MM.1S (cell line): ENCODE results near the gene FAM50A.

Experiments
- DNase-seq: peaks from one replicate; pipeline ENCODE4 v3.0.0-alpha.2; 2015
- H2AFZ ChIP-seq: fragments of 300-600 bp; sonication (generic); 2 replicates; pipeline ENCODE4 v1.6.0; 2016; ENCODE audit warnings: antibody characterized with exemption, low read length
- H3F3A ChIP-seq: fragments of 300-600 bp; sonication (generic); 2 replicates; pipeline ENCODE4 v1.6.1; 2016; ENCODE audit warnings: mild to moderate bottlenecking, antibody characterized with exemption, low read length, moderate library complexity, mixed read lengths; ENCODE audit not compliant: insufficient read depth
- H3K27ac ChIP-seq: fragments of 300-600 bp; sonication (generic); 2 replicates; pipeline ENCODE4 v1.5.1; 2016; ENCODE audit warnings: mild to moderate bottlenecking, low read length
- H3K27me3 ChIP-seq: fragments of 300-600 bp; sonication (generic); replicated peaks from 2 replicates; pipeline ENCODE4 v1.6.0; 2016; ENCODE audit warnings: low read length; ENCODE audit not compliant: insufficient read depth
- H3K36me3 ChIP-seq: fragments of 300-600 bp; sonication (generic); replicated peaks from 2 replicates; pipeline ENCODE4 v1.6.1; 2016; ENCODE audit warnings: mild to moderate bottlenecking, low read length, mixed read lengths; ENCODE audit not compliant: insufficient read depth
- H3K4me1 ChIP-seq: fragments of 300-600 bp; sonication (generic); 2 replicates; pipeline ENCODE4 v1.6.1; 2016; ENCODE audit warnings: low read length, mixed read lengths
- H3K4me2 ChIP-seq: fragments of 300-600 bp; sonication (generic); 2 replicates; pipeline ENCODE4 v1.6.0; 2016; ENCODE audit warnings: low read depth, low read length
- H3K4me3 ChIP-seq: fragments of 300-600 bp; sonication (generic); 2 replicates; pipeline ENCODE4 v1.5.1; 2016; ENCODE audit warnings: low read length, mixed read lengths
- H3K79me2 ChIP-seq: fragments of 300-600 bp; sonication (generic); 2 replicates; pipeline ENCODE4 v1.6.1; 2016; ENCODE audit warnings: mixed run types, low read length, mixed read lengths
- H3K9ac ChIP-seq: fragments of 300-600 bp; sonication (generic); 2 replicates; pipeline ENCODE4 v1.6.1; 2016; ENCODE audit warnings: low read length, mixed read lengths
- H3K9me2 ChIP-seq: fragments of 300-600 bp; sonication (generic); replicated peaks from 2 replicates; pipeline ENCODE4 v1.6.1; 2016; ENCODE audit warnings: mild to moderate bottlenecking, low read length, mixed read lengths; ENCODE audit not compliant: insufficient read depth
- H3K9me3 ChIP-seq: fragments of 300-600 bp; sonication (generic); replicated peaks from 2 replicates; pipeline ENCODE4 v1.6.1; 2016; ENCODE audit warnings: mild to moderate bottlenecking, low read length, mixed read lengths; ENCODE audit not compliant: insufficient read depth
- H4K20me1 ChIP-seq: fragments of 300-600 bp; sonication (generic); 2 replicates; pipeline ENCODE4 v1.6.1; 2016; ENCODE audit warnings: mild to moderate bottlenecking, low read length, moderate library complexity, mixed read lengths; ENCODE audit not compliant: insufficient read depth
- EZH2 ChIP-seq: fragments of 300-600 bp; sonication (generic); optimal IDR thresholded peaks from 2 replicates; pipeline ENCODE3; 2017; ENCODE audit warnings: low read depth, mild to moderate bottlenecking, antibody characterized with exemption, low read length, mixed read lengths
- EZH2phosphoT487 ChIP-seq: fragments of 300-600 bp; sonication (generic); IDR thresholded peaks from 2 replicates; pipeline ENCODE4 v1.6.1; 2018; ENCODE audit warnings: antibody characterized with exemption, low read length
- TF ChIP-seq, protein P1 (sequence below): fragments of 300-600 bp; sonication (generic); IDR thresholded peaks from 2 replicates; pipeline ENCODE4 v1.5.1; 2016; ENCODE audit warnings: antibody characterized with exemption, low read length, mixed read lengths

The FAM50A gene

DNA sequence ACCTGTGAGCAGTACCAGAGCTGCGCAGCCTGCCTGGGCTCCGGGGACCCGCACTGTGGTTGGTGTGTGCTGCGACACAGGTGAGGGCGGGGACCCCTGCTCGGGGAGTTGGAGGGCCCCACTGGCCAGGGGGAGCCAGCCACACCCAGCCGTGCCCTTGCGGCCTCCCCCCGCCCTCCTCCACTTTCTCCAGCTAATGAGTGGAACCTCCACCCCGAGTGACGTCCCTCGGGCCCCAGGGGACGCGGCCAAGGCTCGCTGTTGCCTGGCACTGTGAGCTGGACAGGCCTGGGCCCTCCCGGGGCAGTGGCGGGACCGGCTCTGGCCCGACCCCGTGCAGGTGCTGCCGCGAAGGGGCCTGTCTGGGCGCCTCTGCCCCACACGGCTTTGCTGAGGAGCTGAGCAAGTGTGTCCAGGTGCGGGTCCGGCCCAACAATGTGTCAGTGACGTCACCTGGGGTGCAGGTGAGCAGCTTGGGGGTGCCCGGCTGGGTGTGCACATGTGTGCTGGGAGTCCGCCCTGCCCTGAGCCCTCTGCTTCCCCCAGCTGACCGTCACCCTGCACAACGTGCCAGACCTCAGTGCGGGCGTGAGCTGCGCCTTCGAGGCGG, 19.8 kb downstream of the FAM50A start:
- H3K27me3 ChIP-seq = no peaks in the 10 kb centered on the region
- H3K79me2 ChIP-seq = peaks cover 4% of the 10 kb centered on the region; the same call in 1 of the 2 replicates
- H4K20me1 ChIP-seq = no peaks in the 10 kb centered on the region
- no peak overlapping the region for H2AFZ ChIP-seq
- H3K4me2 ChIP-seq = no peak overlapping the region
- DNase-seq = no peak
- TF ChIP-seq, protein P1, sequence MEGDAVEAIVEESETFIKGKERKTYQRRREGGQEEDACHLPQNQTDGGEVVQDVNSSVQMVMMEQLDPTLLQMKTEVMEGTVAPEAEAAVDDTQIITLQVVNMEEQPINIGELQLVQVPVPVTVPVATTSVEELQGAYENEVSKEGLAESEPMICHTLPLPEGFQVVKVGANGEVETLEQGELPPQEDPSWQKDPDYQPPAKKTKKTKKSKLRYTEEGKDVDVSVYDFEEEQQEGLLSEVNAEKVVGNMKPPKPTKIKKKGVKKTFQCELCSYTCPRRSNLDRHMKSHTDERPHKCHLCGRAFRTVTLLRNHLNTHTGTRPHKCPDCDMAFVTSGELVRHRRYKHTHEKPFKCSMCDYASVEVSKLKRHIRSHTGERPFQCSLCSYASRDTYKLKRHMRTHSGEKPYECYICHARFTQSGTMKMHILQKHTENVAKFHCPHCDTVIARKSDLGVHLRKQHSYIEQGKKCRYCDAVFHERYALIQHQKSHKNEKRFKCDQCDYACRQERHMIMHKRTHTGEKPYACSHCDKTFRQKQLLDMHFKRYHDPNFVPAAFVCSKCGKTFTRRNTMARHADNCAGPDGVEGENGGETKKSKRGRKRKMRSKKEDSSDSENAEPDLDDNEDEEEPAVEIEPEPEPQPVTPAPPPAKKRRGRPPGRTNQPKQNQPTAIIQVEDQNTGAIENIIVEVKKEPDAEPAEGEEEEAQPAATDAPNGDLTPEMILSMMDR = no peak
- TF ChIP-seq EZH2phosphoT487 = no peak
- no peak for TF ChIP-seq EZH2
- H3K9me2 ChIP-seq = no peaks in the 10 kb centered on the region
- no peak overlapping the region for H3K9ac ChIP-seq
- H3K9me3 ChIP-seq = no peaks in the 10 kb centered on the region
- no peak overlapping the region for H3K4me3 ChIP-seq
- no peaks in the 10 kb centered on the region for H3K4me1 ChIP-seq
- H3F3A ChIP-seq = no peaks in the 10 kb centered on the region
- H3K36me3 ChIP-seq = no peaks in the 10 kb centered on the region
- H3K27ac ChIP-seq = no peak overlapping the region

DNA sequence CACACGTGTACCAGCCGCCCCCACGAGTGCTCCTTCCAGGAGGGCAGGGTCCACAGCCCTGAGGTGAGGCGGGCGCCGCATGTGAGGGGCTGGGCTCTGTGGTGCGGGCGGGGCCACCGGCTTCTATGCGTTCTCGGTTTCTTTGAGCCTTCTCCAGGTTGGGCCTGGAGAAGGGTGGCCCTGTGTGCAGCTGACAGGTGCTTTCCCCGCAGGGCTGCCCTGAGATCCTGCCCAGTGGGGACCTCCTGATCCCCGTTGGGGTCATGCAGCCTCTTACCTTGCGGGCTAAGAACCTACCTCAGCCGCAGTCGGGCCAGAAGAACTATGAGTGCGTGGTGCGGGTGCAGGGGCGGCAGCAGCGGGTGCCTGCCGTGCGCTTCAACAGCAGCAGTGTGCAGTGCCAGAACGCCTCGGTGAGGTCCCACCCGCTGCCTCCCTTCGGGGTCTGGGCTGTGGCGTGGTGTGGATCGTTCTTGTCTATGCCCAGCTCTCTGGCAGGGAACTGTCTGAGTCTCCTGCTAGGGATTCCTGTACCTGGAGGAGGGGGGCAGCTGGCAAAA, 20.9 kb downstream of the FAM50A start:
- Histone ChIP-seq H3K4me3 (no peak overlapping the region), H3K27me3 (no peaks in the 10 kb centered on the region), H3K36me3 (no peaks in the 10 kb centered on the region), H3K27ac (no peak overlapping the region), H3K9me2 (no peaks in the 10 kb centered on the region), H3K4me2 (no peak overlapping the region), H2AFZ (no peak overlapping the region), H3K4me1 (no peaks in the 10 kb centered on the region), H4K20me1 (no peaks in the 10 kb centered on the region), H3K9ac (no peak overlapping the region), H3K79me2 (peaks cover 3% of the 10 kb centered on the region; the same call in 1 of the 2 replicates), H3K9me3 (no peaks in the 10 kb centered on the region), H3F3A (no peaks in the 10 kb centered on the region)
- DNase-seq = no peak
- TF ChIP-seq, protein P1 = no peak
- TF ChIP-seq EZH2phosphoT487 (no peak), EZH2 (no peak)

DNA sequence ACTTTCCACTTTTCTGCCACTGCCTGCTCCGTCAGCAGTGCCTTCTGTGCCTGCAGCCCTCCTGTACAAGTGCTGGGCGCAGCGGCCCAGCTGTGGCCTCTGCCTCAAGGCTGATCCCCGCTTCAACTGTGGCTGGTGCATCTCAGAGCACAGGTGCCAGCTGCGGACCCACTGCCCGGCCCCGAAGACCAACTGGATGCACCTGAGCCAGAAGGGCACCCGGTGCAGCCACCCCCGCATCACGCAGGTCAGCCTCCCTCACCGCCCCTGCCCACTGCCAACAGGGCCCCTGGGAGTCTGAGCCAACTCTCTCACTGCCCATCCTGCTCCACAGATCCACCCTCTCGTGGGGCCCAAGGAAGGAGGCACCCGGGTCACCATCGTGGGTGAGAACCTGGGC, 21.7 kb downstream of the FAM50A start:
- no peak overlapping the region for H3K4me3 ChIP-seq
- no peaks in the 10 kb centered on the region for H3K27me3 ChIP-seq
- H3K9me2 ChIP-seq = no peaks in the 10 kb centered on the region
- no peak overlapping the region for H3K4me2 ChIP-seq
- no peaks in the 10 kb centered on the region for H3K36me3 ChIP-seq
- H3K79me2 ChIP-seq = no peaks in the 10 kb centered on the region
- TF ChIP-seq EZH2phosphoT487 (no peak), EZH2 (no peak)
- TF ChIP-seq, protein P1 = no peak
- H3K9ac ChIP-seq = no peak overlapping the region
- no peak for DNase-seq
- H3K9me3 ChIP-seq = no peaks in the 10 kb centered on the region
- no peaks in the 10 kb centered on the region for H3F3A ChIP-seq
- H3K27ac ChIP-seq = no peak overlapping the region
- H4K20me1 ChIP-seq = no peaks in the 10 kb centered on the region
- H3K4me1 ChIP-seq = no peaks in the 10 kb centered on the region
- no peak overlapping the region for H2AFZ ChIP-seq
